K562 (cell line): ENCODE data around the gene MEAF6. TPM values are rescaled to one million over a fixed set of nuclear protein-coding genes. Genes with fewer than 3 reads are reported as not detected.
A peak's percentile ranks its signal among the peaks of the same experiment; 100 is the strongest.

Source experiments
- BCL6 ChIP-seq: fragments of 250-450 bp; sonication (Bioruptor Pico); IDR thresholded peaks from 2 replicates; pipeline ENCODE4 v1.4.0; 2020
- ELK3 ChIP-seq: fragments of 450-650 bp; formaldehyde crosslinking; IDR thresholded peaks from 2 replicates; pipeline ENCODE4 v1.4.0; 2020; ENCODE audit warnings: mild to moderate bottlenecking
- FOXJ2 ChIP-seq: fragments of 200-800 bp; sonication (Bioruptor generic); IDR thresholded peaks from 2 replicates; pipeline ENCODE4 v1.6.1; 2016; ENCODE audit warnings: missing genetic modification characterization, missing compliant biosample characterization
- FUS ChIP-seq: fragments of 200-400 bp; formaldehyde crosslinking; optimal IDR thresholded peaks from 2 replicates; pipeline ENCODE3; 2017; ENCODE audit warnings: low read depth, low read length
- HNRNPK ChIP-seq: fragments of 200-400 bp; formaldehyde crosslinking; IDR thresholded peaks from one replicate; pipeline ENCODE4 v1.6.1; 2018; ENCODE audit warnings: mild to moderate bottlenecking, low read depth, low read length; ENCODE audit not compliant: poor library complexity, severe bottlenecking
- MAFK ChIP-seq: IDR thresholded peaks from 2 replicates; pipeline ENCODE4 v1.6.1; 2011; ENCODE audit warnings: low read length, improper control_type of control experiment
- MCM2 ChIP-seq: fragments of 450-650 bp; IDR thresholded peaks from 2 replicates; pipeline ENCODE4 v1.6.1; 2017; ENCODE audit warnings: low read depth, mild to moderate bottlenecking
- POLR3G ChIP-seq: IDR thresholded peaks from 2 replicates; pipeline ENCODE4 v1.6.1; 2011; ENCODE audit not compliant: insufficient read length, insufficient replicate concordance; ENCODE audit errors: extremely low read depth
- RNF2 ChIP-seq: sonication (generic); IDR thresholded peaks from 2 replicates; pipeline ENCODE4 v1.6.1; 2016
- SFPQ ChIP-seq: fragments of 200-400 bp; formaldehyde crosslinking; IDR thresholded peaks from 2 replicates; pipeline ENCODE4 v1.6.1; 2017; ENCODE audit warnings: mild to moderate bottlenecking, low read depth, low read length, moderate library complexity
- SUPT5H ChIP-seq: fragments of 450-650 bp; IDR thresholded peaks from 2 replicates; pipeline ENCODE4 v1.6.1; 2016
- TCFL5 ChIP-seq: fragments of 250-450 bp; sonication (Bioruptor Pico); conservative IDR thresholded peaks from 2 replicates; pipeline ENCODE4 v1.6.1; 2021; ENCODE audit warnings: mild to moderate bottlenecking, moderate library complexity, matching md5 sums
- ZBED1 ChIP-seq: IDR thresholded peaks from 2 replicates; pipeline ENCODE4 v1.6.1; 2014
- ZBTB9 ChIP-seq: fragments of 450-650 bp; formaldehyde crosslinking; IDR thresholded peaks from 2 replicates; pipeline ENCODE4 v1.4.0; 2020; ENCODE audit warnings: mild to moderate bottlenecking, moderate library complexity
- ZNF143 ChIP-seq: sonication (generic); formaldehyde crosslinking; IDR thresholded peaks from 2 replicates; pipeline ENCODE4 v1.9.0; 2022; ENCODE audit warnings: mild to moderate bottlenecking, missing genetic modification reagents
- ZNF24 ChIP-seq: fragments of 450-650 bp; IDR thresholded peaks from 2 replicates; pipeline ENCODE4 v1.6.1; 2016
- ZNF263 ChIP-seq: sonication (generic); formaldehyde crosslinking; IDR thresholded peaks from 2 replicates; pipeline ENCODE4 v1.8.0; 2022; ENCODE audit warnings: mild to moderate bottlenecking, missing genetic modification reagents, borderline replicate concordance
- polyA plus RNA-seq, 8 experiments: library from polyadenylated mRNA; depleted of rRNA in 4 of 8; stranded (reverse) in 5 of 8; unstranded in 3 of 8; fragments of >200 nt; fragmentation: Nextera tagmentation in 2 of 8; fragmentation: Illumina TruSeq in 1 of 8; extraction: Ambion mirVana in 2 of 8; extraction: Trizol in 1 of 8; gene quantifications; 2 replicates each; pipeline versions ENCODE4 v1.2.1 to v1.2.3, GENCODE V29; 2011 to 2014; ENCODE audit warnings: inconsistent platforms in 1 of 8, missing spikeins in 1 of 8
- total RNA-seq, 7 experiments: library from RNA; depleted of rRNA in 6 of 7; stranded (reverse); fragments of >200 nt in 6 of 7; fragmentation: Illumina TruSeq in 2 of 7; extraction: Trizol in 2 of 7; gene quantifications; 2 replicates each; pipeline versions ENCODE4 v1.2.1 to v1.2.3, GENCODE V29; 2011 to 2021; ENCODE audit warnings: low replicate concordance in 1 of 7

Gene MEAF6
- total and polyA plus RNA-seq, 9 of the 15 experiments (the other 6 are each of a cell fraction or from before 2014, with no cell fraction given) = 55.0 to 151 (median 92.3) TPM

- no peak for TF ChIP-seq SFPQ
- TF ChIP-seq ZNF24 = no peak
- TF ChIP-seq MAFK = no peak
- no peak for TF ChIP-seq ZNF143 (CRISPR knock-in tag)
- TF ChIP-seq POLR3G = no peak
- TF ChIP-seq SUPT5H = peak; percentile 48; the same call in 1 of the 2 replicates
- no peak for TF ChIP-seq MCM2
- peak; percentile 69 for TF ChIP-seq FOXJ2 (tag)
- TF ChIP-seq ZBED1 = no peak
- TF ChIP-seq ZNF263 (CRISPR knock-in tag) = no peak
- no peak for TF ChIP-seq HNRNPK
- no peak for TF ChIP-seq BCL6 (CRISPR knock-in tag)
- no peak for TF ChIP-seq ELK3
- no peak for TF ChIP-seq FUS
- no peak for TF ChIP-seq TCFL5 (CRISPR knock-in tag)
- TF ChIP-seq ZBTB9 (CRISPR knock-in tag) = no peak
- no peak for TF ChIP-seq RNF2
These were observed 42.2 kb upstream of the MEAF6 start, which contains the start of gene DNALI1 (continued) for GRCh38 chr1:37556712-37557196.
